ENCODE results near the gene SAP25.

Gene SAP25

GRCh38 chr7:100578246-100579183 is 4.8 kb upstream of the SAP25 start:
- H3K27ac ChIP-seq, result no peak overlapping the region
- H3K4me2 ChIP-seq, result no peak overlapping the region
- no peak for TF ChIP-seq Cebpa-rat (IDR thresholded peaks at IDR 0.05)
- H3K4me1 ChIP-seq, result peaks cover 28% of the 10 kb centered on the region
- H3K27me3 ChIP-seq, result no peaks in the 10 kb centered on the region
- no peak overlapping the region for H3K4me3 ChIP-seq
- H3K9ac ChIP-seq, result no peak overlapping the region
- H3K9me3 ChIP-seq, result no peaks in the 10 kb centered on the region
- H3K36me3 ChIP-seq, result peaks cover 90% of the 10 kb centered on the region
- peaks cover 67% of the 10 kb centered on the region for H4K20me1 ChIP-seq

- TF ChIP-seq Cebpa-rat (IDR thresholded peaks at IDR 0.05), result no peak
- no peak overlapping the region for H3K27ac ChIP-seq
- H3K36me3 ChIP-seq, result peaks cover 100% of the 10 kb centered on the region
- peaks cover 67% of the 10 kb centered on the region for H4K20me1 ChIP-seq
- no peak overlapping the region for H3K9ac ChIP-seq
- H3K9me3 ChIP-seq, result no peaks in the 10 kb centered on the region
- H3K27me3 ChIP-seq, result no peaks in the 10 kb centered on the region
- H3K4me3 ChIP-seq, result no peak overlapping the region
- H3K4me2 ChIP-seq, result no peak overlapping the region
- H3K4me1 ChIP-seq, result peaks cover 22% of the 10 kb centered on the region
Measured at GRCh38 chr7:100577507-100577906, 3.8 kb upstream of the SAP25 start.

- H4K20me1 ChIP-seq, result peaks cover 67% of the 10 kb centered on the region
- TF ChIP-seq Cebpa-rat (IDR thresholded peaks at IDR 0.05), result no peak
- H3K4me3 ChIP-seq, result no peak overlapping the region
- no peak overlapping the region for H3K4me2 ChIP-seq
- H3K4me1 ChIP-seq, result peaks cover 22% of the 10 kb centered on the region
- H3K9ac ChIP-seq, result no peak overlapping the region
- H3K27me3 ChIP-seq, result no peaks in the 10 kb centered on the region
- H3K27ac ChIP-seq, result no peak overlapping the region
- H3K36me3 ChIP-seq, result peaks cover 99% of the 10 kb centered on the region
- H3K9me3 ChIP-seq, result no peaks in the 10 kb centered on the region
Measured at GRCh38 chr7:100577103-100577502, 3.4 kb upstream of the SAP25 start.

- Histone ChIP-seq H3K27me3 (no peaks in the 10 kb centered on the region), H3K9ac (no peak overlapping the region), H3K4me2 (no peak overlapping the region), H3K4me3 (no peak overlapping the region), H3K27ac (no peak overlapping the region), H3K9me3 (no peaks in the 10 kb centered on the region), H3K36me3 (peaks cover 98% of the 10 kb centered on the region), H3K4me1 (peaks cover 22% of the 10 kb centered on the region), H4K20me1 (peaks cover 67% of the 10 kb centered on the region)
- TF ChIP-seq Cebpa-rat (IDR thresholded peaks at IDR 0.05), result no peak
Measured at GRCh38 chr7:100576384-100576993, 2.8 kb upstream of the SAP25 start.

GRCh38 chr7:100575746-100576383 is 2.2 kb upstream of the SAP25 start:
- TF ChIP-seq Cebpa-rat (IDR thresholded peaks at IDR 0.05), result no peak
- Histone ChIP-seq H3K4me2 (no peak overlapping the region), H3K9ac (no peak overlapping the region), H3K9me3 (no peaks in the 10 kb centered on the region), H3K27me3 (peaks cover 5% of the 10 kb centered on the region), H3K4me3 (no peak overlapping the region), H3K4me1 (peaks cover 22% of the 10 kb centered on the region), H4K20me1 (peaks cover 67% of the 10 kb centered on the region), H3K27ac (no peak overlapping the region), H3K36me3 (peaks cover 92% of the 10 kb centered on the region)

GRCh38 chr7:100575206-100575631 is 1.5 kb upstream of the SAP25 start:
- Histone ChIP-seq H3K4me1 (peaks cover 27% of the 10 kb centered on the region), H3K36me3 (peaks cover 85% of the 10 kb centered on the region), H3K4me3 (no peak overlapping the region), H3K4me2 (no peak overlapping the region), H3K9ac (no peak overlapping the region), H3K27me3 (peaks cover 12% of the 10 kb centered on the region), H3K27ac (no peak overlapping the region), H4K20me1 (peaks cover 70% of the 10 kb centered on the region), H3K9me3 (no peaks in the 10 kb centered on the region)
- no peak for TF ChIP-seq Cebpa-rat (IDR thresholded peaks at IDR 0.05)

- Histone ChIP-seq H3K9ac (no peak overlapping the region), H3K27me3 (peaks cover 18% of the 10 kb centered on the region), H3K4me2 (no peak overlapping the region), H3K4me3 (no peak overlapping the region), H3K36me3 (peaks cover 79% of the 10 kb centered on the region), H3K9me3 (no peaks in the 10 kb centered on the region), H3K27ac (no peak overlapping the region), H4K20me1 (peaks cover 76% of the 10 kb centered on the region), H3K4me1 (peaks cover 33% of the 10 kb centered on the region)
- no peak for TF ChIP-seq Cebpa-rat (IDR thresholded peaks at IDR 0.05)
Measured at GRCh38 chr7:100574362-100575205, 884 bp upstream of the SAP25 start.

GRCh38 chr7:100572949-100573675 is 588 bp downstream of the SAP25 start:
- Histone ChIP-seq H3K36me3 (peaks cover 64% of the 10 kb centered on the region), H3K4me1 (peaks cover 48% of the 10 kb centered on the region), H3K27me3 (peaks cover 25% of the 10 kb centered on the region), H3K4me3 (no peak overlapping the region), H3K9ac (no peak overlapping the region), H4K20me1 (peaks cover 68% of the 10 kb centered on the region), H3K27ac (no peak overlapping the region), H3K4me2 (peak overlapping the region; percentile 49), H3K9me3 (no peaks in the 10 kb centered on the region)
- no peak for TF ChIP-seq Cebpa-rat (IDR thresholded peaks at IDR 0.05)

Data from BLaER1 (cell line).